H9 (cell line): ENCODE data around the gene VANGL2. TPM values are rescaled to one million over a fixed set of nuclear protein-coding genes. Genes with fewer than 3 reads are reported as not detected.

ENCODE experiments used
- DNase-seq: peaks from one replicate; pipeline ENCODE4 v3.0.0-alpha.2; 2017
- H2AFZ ChIP-seq: one replicate; pipeline ENCODE4 v1.6.1; 2013; ENCODE audit warnings: mild to moderate bottlenecking, low read length, control low read depth, moderate library complexity
- H2AK5ac ChIP-seq: 2 replicates; pipeline ENCODE4 v1.6.1; 2013; ENCODE audit warnings: low read length, control low read depth, mixed read lengths; ENCODE audit not compliant: insufficient read length
- H2BK120ac ChIP-seq: one replicate; pipeline ENCODE4 v1.6.1; 2013; ENCODE audit warnings: low read depth, mild to moderate bottlenecking, low read length, control low read depth, inconsistent platforms; ENCODE audit not compliant: poor library complexity, severe bottlenecking
- H2BK12ac ChIP-seq: 2 replicates; pipeline ENCODE4 v1.6.1; 2013; ENCODE audit warnings: low read length, control low read depth, mixed read lengths, low read depth; ENCODE audit not compliant: insufficient read length
- H2BK15ac ChIP-seq: 2 replicates; pipeline ENCODE4 v1.6.1; 2013; ENCODE audit warnings: low read depth, low read length, control low read depth
- H2BK20ac ChIP-seq: one replicate; pipeline ENCODE4 v1.6.1; 2013; ENCODE audit warnings: low read depth, mild to moderate bottlenecking, low read length, control low read depth, inconsistent platforms; ENCODE audit not compliant: poor library complexity, severe bottlenecking
- H2BK5ac ChIP-seq: 2 replicates; pipeline ENCODE4 v1.6.1; 2013; ENCODE audit warnings: low read length, control low read depth, mixed read lengths; ENCODE audit not compliant: insufficient read length
- H3K14ac ChIP-seq: 2 replicates; pipeline ENCODE4 v1.6.1; 2013; ENCODE audit warnings: low read length, control low read depth; ENCODE audit not compliant: insufficient read depth
- H3K18ac ChIP-seq: 2 replicates; pipeline ENCODE4 v1.6.1; 2013; ENCODE audit warnings: low read depth, mild to moderate bottlenecking, mixed read lengths, low read length, control low read depth; ENCODE audit not compliant: insufficient read length
- H3K23ac ChIP-seq: 2 replicates; pipeline ENCODE4 v1.6.1; 2013; ENCODE audit warnings: low read length, control low read depth, mixed read lengths, low read depth; ENCODE audit not compliant: insufficient read length
- H3K23me2 ChIP-seq: 2 replicates; pipeline ENCODE4 v1.6.1; 2013; ENCODE audit warnings: low read depth, mild to moderate bottlenecking, mixed read lengths, low read length, control low read depth; ENCODE audit not compliant: insufficient read length, poor library complexity, severe bottlenecking
- H3K27ac ChIP-seq: 2 replicates; pipeline ENCODE4 v1.5.1; 2013; ENCODE audit warnings: low read length, control low read depth, mixed read lengths, low read depth; ENCODE audit not compliant: insufficient read length
- H3K27me3 ChIP-seq: 2 replicates; pipeline ENCODE4 v1.6.1; 2013; ENCODE audit warnings: low read length, control low read depth, inconsistent platforms; ENCODE audit not compliant: insufficient read depth
- H3K4ac ChIP-seq: 2 replicates; pipeline ENCODE4 v1.6.1; 2013; ENCODE audit warnings: low read depth, mild to moderate bottlenecking, control low read depth, inconsistent platforms, low read length, moderate library complexity
- H3K4me1 ChIP-seq: 2 replicates; pipeline ENCODE4 v1.6.1; 2013; ENCODE audit warnings: low read length, control low read depth, inconsistent platforms; ENCODE audit not compliant: insufficient read depth
- H3K4me2 ChIP-seq: 2 replicates; pipeline ENCODE4 v1.6.1; 2013; ENCODE audit warnings: low read length, control low read depth, mixed read lengths; ENCODE audit not compliant: insufficient read length, insufficient read depth
- H3K56ac ChIP-seq: 2 replicates; pipeline ENCODE4 v1.6.1; 2013; ENCODE audit warnings: low read depth, mild to moderate bottlenecking, mixed read lengths, low read length, control low read depth; ENCODE audit not compliant: insufficient read length
- H3K79me1 ChIP-seq: 2 replicates; pipeline ENCODE4 v1.6.1; 2013; ENCODE audit warnings: low read depth, mild to moderate bottlenecking, moderate library complexity, low read length, control low read depth, inconsistent platforms; ENCODE audit not compliant: insufficient read depth, poor library complexity, severe bottlenecking
- H3K79me2 ChIP-seq: 2 replicates; pipeline ENCODE4 v1.6.1; 2013; ENCODE audit warnings: low read length, control low read depth, inconsistent platforms; ENCODE audit not compliant: insufficient read depth
- H3K9ac ChIP-seq: 2 replicates; pipeline ENCODE4 v1.6.1; 2013; ENCODE audit warnings: low read length, control low read depth, mixed read lengths; ENCODE audit not compliant: insufficient read length; ENCODE audit errors: extremely low read depth
- H3K9me3 ChIP-seq: one replicate; pipeline ENCODE4 v1.6.1; 2013; ENCODE audit warnings: low read depth, low read length, inconsistent platforms; ENCODE audit not compliant: control insufficient read depth
- H3T11ph ChIP-seq: one replicate; pipeline ENCODE4 v1.6.1; 2013; ENCODE audit warnings: mild to moderate bottlenecking, low read length, control low read depth, inconsistent platforms
- H4K20me1 ChIP-seq: one replicate; pipeline ENCODE4 v1.6.1; 2013; ENCODE audit not compliant: control insufficient read depth, insufficient read length, insufficient read depth
- H4K5ac ChIP-seq: 2 replicates; pipeline ENCODE4 v1.6.1; 2013; ENCODE audit warnings: low read depth, mild to moderate bottlenecking, mixed read lengths, low read length, control low read depth; ENCODE audit not compliant: insufficient read length
- H4K8ac ChIP-seq: replicated peaks from 2 replicates; pipeline ENCODE4 v1.6.1; 2013; ENCODE audit warnings: low read length, control low read depth, mixed read lengths, low read depth; ENCODE audit not compliant: insufficient read length
- H4K91ac ChIP-seq: 2 replicates; pipeline ENCODE4 v1.6.1; 2013; ENCODE audit warnings: low read depth, mild to moderate bottlenecking, moderate library complexity, mixed read lengths, low read length, control low read depth; ENCODE audit not compliant: insufficient read length
- H3K27ac Mint-ChIP-seq, 3 experiments: 2 replicates in 2 of 3; 3 replicates in 1 of 3; pipeline ENCODE4 v1.8.0; 2020 to 2021; ENCODE audit warnings: mixed read lengths in 3 of 3, mild to moderate bottlenecking in 1 of 3, moderate library complexity in 1 of 3
- H3K27me3 Mint-ChIP-seq: 2 replicates; pipeline ENCODE4 v1.8.0; 2021; ENCODE audit warnings: low read depth, mild to moderate bottlenecking, moderate library complexity, mixed read lengths
- H3K36me3 Mint-ChIP-seq, 3 experiments: 2 replicates in 2 of 3; 3 replicates in 1 of 3; pipeline ENCODE4 v1.8.0; 2020 to 2021; ENCODE audit warnings: low read depth in 3 of 3, mixed read lengths in 3 of 3; ENCODE audit not compliant: insufficient read depth in 1 of 3
- H3K4me1 Mint-ChIP-seq, 2 experiments: 2 replicates each; pipeline ENCODE4 v1.8.0; 2020; ENCODE audit warnings: mixed read lengths in 2 of 2
- H3K4me3 Mint-ChIP-seq, 2 experiments: 2 replicates in 1 of 2; 3 replicates in 1 of 2; pipeline ENCODE4 v1.8.0; 2020 to 2021; ENCODE audit warnings: mild to moderate bottlenecking in 2 of 2, mixed read lengths in 2 of 2, moderate library complexity in 1 of 2
- H3K9me3 Mint-ChIP-seq, 2 experiments: 2 replicates in 1 of 2; 3 replicates in 1 of 2; pipeline ENCODE4 v1.8.0; 2020; ENCODE audit warnings: mild to moderate bottlenecking in 2 of 2, mixed read lengths in 2 of 2, moderate library complexity in 1 of 2
- CTCF ChIP-seq: fragments of 200-600 bp; sonication (generic); conservative IDR thresholded peaks from 3 replicates; pipeline ENCODE4 v1.8.0; 2021; ENCODE audit warnings: antibody characterized with exemption, mild to moderate bottlenecking
- WGBS: extraction: QIAGEN DNeasy Blood & Tissue Kit; methylation state at CpG from one replicate; pipeline ENCODE4 v1.1.7; 2013; ENCODE audit warnings: missing lambda C conversion rate, low lambda C conversion rate, mixed read lengths; ENCODE audit not compliant: insufficient read length; ENCODE audit errors: extremely low coverage; 5-methylcytosine and 5-hydroxymethylcytosine counted together
- total RNA-seq: library from RNA; stranded (reverse); gene quantifications from 2 replicates; pipeline ENCODE4 v1.2.1, GENCODE V29; 2021

VANGL2 gene
- total RNA-seq, 1 experiment from 2014 or later = 58.5 TPM

- H4K5ac ChIP-seq = no peak overlapping the region
- no peak overlapping the region for H3T11ph ChIP-seq
- H3K4me2 ChIP-seq = no peak overlapping the region
- no peaks in the 10 kb centered on the region for H3K27me3 ChIP-seq
- no peak overlapping the region for H3K9ac ChIP-seq
- H2BK15ac ChIP-seq = no peak overlapping the region
- H2BK120ac ChIP-seq = no peak overlapping the region
- H3K27ac ChIP-seq = no peak overlapping the region
- no peaks in the 10 kb centered on the region for H4K20me1 ChIP-seq
- H3K27ac Mint-ChIP-seq = no peak overlapping the region
- no peaks in the 10 kb centered on the region for H3K79me2 ChIP-seq
- no peak overlapping the region for H3K14ac ChIP-seq
- H3K18ac ChIP-seq = no peak overlapping the region
- no peaks in the 10 kb centered on the region for H3K23me2 ChIP-seq
- H3K4me1 ChIP-seq = no peaks in the 10 kb centered on the region; the same call in 1 of the 2 replicates
- H3K56ac ChIP-seq = no peak overlapping the region
- no peak overlapping the region for H2BK5ac ChIP-seq
- H4K8ac ChIP-seq = no peak overlapping the region
- no peak overlapping the region for H3K23ac ChIP-seq
- no peak for DNase-seq
- H3K4me1 Mint-ChIP-seq = peaks cover 24 to 29% of the 10 kb centered on the region in 2 experiments
- no peak overlapping the region for H2AFZ ChIP-seq
- no peak overlapping the region for H2AK5ac ChIP-seq
- no peaks in the 10 kb centered on the region for H3K27me3 Mint-ChIP-seq
- no peak overlapping the region for H2BK20ac ChIP-seq
- no peak for TF ChIP-seq CTCF
- no peak overlapping the region for H4K91ac ChIP-seq
- H2BK12ac ChIP-seq = no peak overlapping the region
- no peaks in the 10 kb centered on the region for H3K9me3 ChIP-seq
- no peaks in the 10 kb centered on the region for H3K36me3 Mint-ChIP-seq
- H3K79me1 ChIP-seq = no peaks in the 10 kb centered on the region
- WGBS = no CpG with 5 or more reads among the region's 2 CpGs
- H3K4ac ChIP-seq = no peak overlapping the region
- H3K9me3 Mint-ChIP-seq = no peaks in the 10 kb centered on the region
- no peak overlapping the region for H3K4me3 Mint-ChIP-seq
Observed at GRCh38 chr1:160459056-160459455, 58.7 kb downstream of the VANGL2 start.
